ENCODE measurements around the gene STK33. TPM values are rescaled to one million over a fixed set of nuclear protein-coding genes. Genes with fewer than 3 reads are reported as not detected.

The STK33 gene
- total RNA-seq, 1 experiment from 2014 or later: 3.9 TPM

DNA sequence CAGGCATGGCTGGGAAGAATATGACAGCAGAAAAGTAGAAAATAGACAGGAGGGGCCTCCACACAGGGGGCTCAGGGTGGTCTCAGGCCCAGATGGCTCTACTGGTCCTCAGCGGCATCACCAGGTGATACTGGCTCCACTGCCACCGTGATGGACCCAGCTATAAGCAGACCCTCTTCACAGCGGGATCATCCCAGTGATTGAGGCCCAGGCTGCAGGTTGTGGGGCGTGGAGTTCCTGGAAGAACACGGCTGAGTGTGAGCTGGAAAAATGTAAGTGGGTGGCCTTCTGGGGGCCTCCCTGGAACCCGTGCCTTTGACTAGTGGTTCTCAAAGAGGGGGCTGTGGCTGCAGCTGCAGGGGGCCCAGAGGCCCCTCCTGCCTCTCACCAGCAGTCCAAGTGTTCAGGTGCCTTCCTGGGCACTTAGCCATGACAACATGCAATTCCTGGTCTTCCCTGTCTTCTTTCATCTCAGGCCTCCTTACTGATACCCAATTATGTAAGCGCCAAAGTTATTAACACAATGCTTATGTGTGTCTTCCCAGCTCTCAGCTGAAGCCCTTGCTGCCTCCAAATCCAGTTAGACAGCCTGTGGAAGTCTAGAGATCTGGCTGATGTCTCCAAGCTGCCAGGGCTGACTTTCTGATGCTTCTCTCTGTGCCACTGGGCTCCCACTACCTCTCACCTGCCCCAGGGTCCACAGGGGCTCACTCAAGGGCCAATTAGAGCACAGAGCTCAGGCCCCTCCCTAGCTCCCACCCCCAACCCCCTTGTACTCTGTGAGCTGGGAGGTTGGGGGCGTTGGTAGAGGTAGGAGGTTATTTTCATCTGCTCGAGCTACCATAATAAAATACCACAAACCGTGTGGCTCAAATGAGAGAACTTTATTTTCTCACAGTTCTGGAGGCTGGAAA lies 220.3 kb downstream of the STK33 start:
- Histone ChIP-seq H3K27me3 (ENCODE audit: control insufficient read depth, insufficient read depth, low read length) (no peaks in the 10 kb centered on the region), H3K36me3 (ENCODE audit: control insufficient read depth, insufficient read depth, low read length) (no peaks in the 10 kb centered on the region), H3K27ac (ENCODE audit: low read length) (no peak overlapping the region), H3K4me1 (ENCODE audit: control insufficient read depth, insufficient read depth, low read length) (no peaks in the 10 kb centered on the region), H3K9me3 (ENCODE audit: control insufficient read depth, insufficient read depth, low read depth, low read length) (no peaks in the 10 kb centered on the region), H3K4me3 (ENCODE audit: low read depth in 2 of 2, low read length in 2 of 2) (no peak overlapping the region)
- in situ Hi-C loops (cut with HindIII; ENCODE audit: low pct_unique_long_range_greater_than_20kb, low sequenced_read_pairs): no loop called here
- DNase-seq (ENCODE audit: low read depth, low spot score): no peak
- no TSS peak for BruUV-seq (replicated peaks)
- ATAC-seq: no peak
- intact Hi-C loops (cut with micrococcal nuclease; ENCODE audit: unreplicated experiment): no loop called here
- no peak for TF ChIP-seq SIN3A (IDR thresholded peaks at IDR 0.05; ENCODE audit: borderline replicate concordance, insufficient read depth, low read depth, low read length)
- CTCF ChIA-PET: no interaction called here
- POLR2A ChIA-PET: interaction anchor here (0.6 kb wide), 1 partner anchor 18 kb away, joined by 10 read pairs; no protein-coding TSS in a partner anchor

DNA sequence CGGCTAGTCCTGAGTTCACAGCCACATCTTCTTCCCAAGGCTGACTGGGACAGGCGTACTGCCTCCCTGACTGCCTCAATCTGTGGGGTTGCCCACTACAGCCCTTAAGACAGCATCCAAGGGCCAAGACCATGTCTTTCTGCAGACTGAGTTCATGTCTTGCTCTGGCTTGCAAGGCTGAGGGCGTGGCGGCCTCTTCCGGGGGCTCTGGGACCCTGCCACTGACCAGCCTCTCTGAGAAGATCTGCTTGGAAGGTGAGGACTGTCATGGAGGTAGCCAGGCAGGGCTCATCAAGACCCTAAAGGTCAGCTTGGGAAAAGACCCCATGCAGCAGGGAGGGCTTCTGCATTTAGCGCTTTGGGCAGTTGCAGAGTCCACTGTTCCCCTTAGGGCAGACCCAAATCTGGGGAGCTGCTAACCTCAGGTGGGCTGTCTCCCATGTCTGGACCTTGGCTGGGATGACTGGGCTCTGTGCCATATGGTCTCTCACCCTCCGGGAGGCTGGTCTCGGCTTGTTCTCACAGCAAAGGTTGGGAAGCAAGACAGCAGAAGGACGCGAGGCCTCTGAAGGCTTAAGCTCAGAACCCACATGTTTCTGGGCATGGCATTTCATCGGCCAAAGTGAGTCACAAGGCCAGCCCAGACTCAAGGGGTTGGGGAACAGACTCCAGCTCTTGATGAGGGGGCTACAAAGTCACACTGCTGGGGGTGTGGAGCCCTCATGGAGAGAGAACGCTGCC lies 221.2 kb downstream of the STK33 start:
- no peak overlapping the region for H3K27ac ChIP-seq (ENCODE audit: low read length)
- ChIA-PET POLR2A (no interaction called here), CTCF (interaction anchor here (0.6 kb wide), 1 partner anchor 625 kb away, joined by 3 read pairs; no protein-coding TSS in a partner anchor)
- no peaks in the 10 kb centered on the region for H3K9me3 ChIP-seq (ENCODE audit: control insufficient read depth, insufficient read depth, low read depth, low read length)
- H3K4me1 ChIP-seq (ENCODE audit: control insufficient read depth, insufficient read depth, low read length): no peaks in the 10 kb centered on the region
- H3K4me3 ChIP-seq (ENCODE audit: low read depth in 2 of 2, low read length in 2 of 2): no peak overlapping the region
- DNase-seq (ENCODE audit: low read depth, low spot score) (no peak), ATAC-seq (no peak)
- TF ChIP-seq, protein P1, sequence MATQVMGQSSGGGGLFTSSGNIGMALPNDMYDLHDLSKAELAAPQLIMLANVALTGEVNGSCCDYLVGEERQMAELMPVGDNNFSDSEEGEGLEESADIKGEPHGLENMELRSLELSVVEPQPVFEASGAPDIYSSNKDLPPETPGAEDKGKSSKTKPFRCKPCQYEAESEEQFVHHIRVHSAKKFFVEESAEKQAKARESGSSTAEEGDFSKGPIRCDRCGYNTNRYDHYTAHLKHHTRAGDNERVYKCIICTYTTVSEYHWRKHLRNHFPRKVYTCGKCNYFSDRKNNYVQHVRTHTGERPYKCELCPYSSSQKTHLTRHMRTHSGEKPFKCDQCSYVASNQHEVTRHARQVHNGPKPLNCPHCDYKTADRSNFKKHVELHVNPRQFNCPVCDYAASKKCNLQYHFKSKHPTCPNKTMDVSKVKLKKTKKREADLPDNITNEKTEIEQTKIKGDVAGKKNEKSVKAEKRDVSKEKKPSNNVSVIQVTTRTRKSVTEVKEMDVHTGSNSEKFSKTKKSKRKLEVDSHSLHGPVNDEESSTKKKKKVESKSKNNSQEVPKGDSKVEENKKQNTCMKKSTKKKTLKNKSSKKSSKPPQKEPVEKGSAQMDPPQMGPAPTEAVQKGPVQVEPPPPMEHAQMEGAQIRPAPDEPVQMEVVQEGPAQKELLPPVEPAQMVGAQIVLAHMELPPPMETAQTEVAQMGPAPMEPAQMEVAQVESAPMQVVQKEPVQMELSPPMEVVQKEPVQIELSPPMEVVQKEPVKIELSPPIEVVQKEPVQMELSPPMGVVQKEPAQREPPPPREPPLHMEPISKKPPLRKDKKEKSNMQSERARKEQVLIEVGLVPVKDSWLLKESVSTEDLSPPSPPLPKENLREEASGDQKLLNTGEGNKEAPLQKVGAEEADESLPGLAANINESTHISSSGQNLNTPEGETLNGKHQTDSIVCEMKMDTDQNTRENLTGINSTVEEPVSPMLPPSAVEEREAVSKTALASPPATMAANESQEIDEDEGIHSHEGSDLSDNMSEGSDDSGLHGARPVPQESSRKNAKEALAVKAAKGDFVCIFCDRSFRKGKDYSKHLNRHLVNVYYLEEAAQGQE (IDR thresholded peaks at IDR 0.05; ENCODE audit: insufficient read depth in 1 of 2, low read depth in 2 of 2, low read length in 1 of 2): no peak
- TF ChIP-seq TCF7L2 (IDR thresholded peaks at IDR 0.05; ENCODE audit: low read depth, low read length) (no peak), SIN3A (IDR thresholded peaks at IDR 0.05; ENCODE audit: borderline replicate concordance, insufficient read depth, low read depth, low read length) (no peak), POLR2AphosphoS5 (IDR thresholded peaks at IDR 0.05; ENCODE audit: low read depth, low read length) (no peak)
- TF ChIP-seq, protein P2, sequence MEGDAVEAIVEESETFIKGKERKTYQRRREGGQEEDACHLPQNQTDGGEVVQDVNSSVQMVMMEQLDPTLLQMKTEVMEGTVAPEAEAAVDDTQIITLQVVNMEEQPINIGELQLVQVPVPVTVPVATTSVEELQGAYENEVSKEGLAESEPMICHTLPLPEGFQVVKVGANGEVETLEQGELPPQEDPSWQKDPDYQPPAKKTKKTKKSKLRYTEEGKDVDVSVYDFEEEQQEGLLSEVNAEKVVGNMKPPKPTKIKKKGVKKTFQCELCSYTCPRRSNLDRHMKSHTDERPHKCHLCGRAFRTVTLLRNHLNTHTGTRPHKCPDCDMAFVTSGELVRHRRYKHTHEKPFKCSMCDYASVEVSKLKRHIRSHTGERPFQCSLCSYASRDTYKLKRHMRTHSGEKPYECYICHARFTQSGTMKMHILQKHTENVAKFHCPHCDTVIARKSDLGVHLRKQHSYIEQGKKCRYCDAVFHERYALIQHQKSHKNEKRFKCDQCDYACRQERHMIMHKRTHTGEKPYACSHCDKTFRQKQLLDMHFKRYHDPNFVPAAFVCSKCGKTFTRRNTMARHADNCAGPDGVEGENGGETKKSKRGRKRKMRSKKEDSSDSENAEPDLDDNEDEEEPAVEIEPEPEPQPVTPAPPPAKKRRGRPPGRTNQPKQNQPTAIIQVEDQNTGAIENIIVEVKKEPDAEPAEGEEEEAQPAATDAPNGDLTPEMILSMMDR (IDR thresholded peaks at IDR 0.05): no peak
- no TSS peak for BruUV-seq (replicated peaks)
- no peaks in the 10 kb centered on the region for H3K36me3 ChIP-seq (ENCODE audit: control insufficient read depth, insufficient read depth, low read length)
- H3K27me3 ChIP-seq (ENCODE audit: control insufficient read depth, insufficient read depth, low read length): no peaks in the 10 kb centered on the region
- intact Hi-C loops (cut with micrococcal nuclease; ENCODE audit: unreplicated experiment) (no loop called here), in situ Hi-C loops (cut with HindIII; ENCODE audit: low pct_unique_long_range_greater_than_20kb, low sequenced_read_pairs) (no loop called here)

Data from Panc1 (cell line).